HUES64 (cell line): ENCODE data around the gene TEX14.
A peak's percentile ranks its signal among the peaks of the same experiment; 100 is the strongest.

Source experiments
- H3K27ac ChIP-seq: 2 replicates; pipeline ENCODE4 v1.7.0; 2013; ENCODE audit warnings: low read depth, low read length, inconsistent platforms
- H3K27me3 ChIP-seq: 2 replicates; pipeline ENCODE4 v1.6.1; 2013; ENCODE audit warnings: mild to moderate bottlenecking, low read length; ENCODE audit not compliant: insufficient read depth
- H3K36me3 ChIP-seq: 2 replicates; pipeline ENCODE4 v1.6.1; 2013; ENCODE audit warnings: mild to moderate bottlenecking, low read length; ENCODE audit not compliant: insufficient read depth
- H3K4me1 ChIP-seq: 2 replicates; pipeline ENCODE4 v1.6.1; 2013; ENCODE audit warnings: mild to moderate bottlenecking, low read length, moderate library complexity; ENCODE audit not compliant: insufficient read depth
- H3K4me3 ChIP-seq: 2 replicates; pipeline ENCODE4 v1.5.1; 2013; ENCODE audit warnings: mild to moderate bottlenecking, low read length, moderate library complexity
- H3K9ac ChIP-seq: 2 replicates; pipeline ENCODE4 v1.6.1; 2013; ENCODE audit warnings: mild to moderate bottlenecking, low read depth, low read length
- H3K9me3 ChIP-seq: 2 replicates; pipeline ENCODE4 v1.6.1; 2013; ENCODE audit warnings: low read depth, low read length; ENCODE audit not compliant: insufficient read depth
- WGBS: fragments of 150-250, 120-280 bp; methylation state at CpG from one replicate; pipeline ENCODE4 v1.1.7; 2013; ENCODE audit warnings: missing lambda C conversion rate; 5-methylcytosine and 5-hydroxymethylcytosine counted together

TEX14 gene

GRCh38 chr17:58517928-58518609 is 173.8 kb downstream of the TEX14 start:
- H3K4me1 ChIP-seq = peaks cover 17% of the 10 kb centered on the region
- H3K27ac ChIP-seq = peak overlapping the region; percentile 83
- no peaks in the 10 kb centered on the region for H3K9me3 ChIP-seq
- peak overlapping the region; percentile 81 for H3K9ac ChIP-seq
- H3K36me3 ChIP-seq = no peaks in the 10 kb centered on the region
- under 1% methylated on average over 39 of the region's 39 CpGs for WGBS
- H3K27me3 ChIP-seq = no peaks in the 10 kb centered on the region
- peak overlapping the region; percentile 97 for H3K4me3 ChIP-seq

- Histone ChIP-seq H3K27ac (peak overlapping the region; percentile 76; the same call in 1 of the 2 replicates), H3K36me3 (peaks cover 2% of the 10 kb centered on the region), H3K9me3 (no peaks in the 10 kb centered on the region), H3K9ac (peak overlapping the region; percentile 39), H3K27me3 (no peaks in the 10 kb centered on the region), H3K4me3 (peak overlapping the region; percentile 64), H3K4me1 (peaks cover 18% of the 10 kb centered on the region)
- whole genome bisulfite sequencing = 2% methylated on average over 27 of the region's 27 CpGs
These were observed 174.4 kb downstream of the TEX14 start for GRCh38 chr17:58517378-58517927.

- Histone ChIP-seq H3K27ac (peak overlapping the region; percentile 76; the same call in 1 of the 2 replicates), H3K9me3 (no peaks in the 10 kb centered on the region), H3K9ac (peak overlapping the region; percentile 39), H3K4me3 (peak overlapping the region; percentile 64), H3K4me1 (peaks cover 18% of the 10 kb centered on the region), H3K36me3 (peaks cover 8% of the 10 kb centered on the region), H3K27me3 (no peaks in the 10 kb centered on the region)
- WGBS = 87% methylated on average over 2 of the region's 2 CpGs
These were observed 175.0 kb downstream of the TEX14 start for GRCh38 chr17:58516644-58517377.

GRCh38 chr17:58515286-58515685 is 176.6 kb downstream of the TEX14 start:
- peaks cover 24% of the 10 kb centered on the region for H3K36me3 ChIP-seq
- H3K4me3 ChIP-seq = peak overlapping the region; percentile 85
- no peaks in the 10 kb centered on the region for H3K9me3 ChIP-seq
- H3K9ac ChIP-seq = peak overlapping the region; percentile 54; the same call in 1 of the 2 replicates
- H3K27me3 ChIP-seq = no peaks in the 10 kb centered on the region
- 88% methylated on average over 2 of the region's 2 CpGs for WGBS
- H3K27ac ChIP-seq = 0 out of 2 replicates have a peak overlapping the region, but pooled peaks have one; percentile 2
- peaks cover 18% of the 10 kb centered on the region for H3K4me1 ChIP-seq

- Histone ChIP-seq H3K27me3 (no peaks in the 10 kb centered on the region), H3K9me3 (no peaks in the 10 kb centered on the region), H3K4me1 (peaks cover 18% of the 10 kb centered on the region), H3K4me3 (peak overlapping the region; percentile 85), H3K9ac (peak overlapping the region; percentile 88; the same call in 1 of the 2 replicates), H3K36me3 (peaks cover 29% of the 10 kb centered on the region), H3K27ac (0 out of 2 replicates have a peak overlapping the region, but pooled peaks have one; percentile 2)
- WGBS = 19% methylated on average over 11 of the region's 11 CpGs
These were observed 177.1 kb downstream of the TEX14 start for GRCh38 chr17:58514770-58515157.

GRCh38 chr17:58513965-58514769 is 177.7 kb downstream of the TEX14 start, which contains the start of gene MTMR4:
Gene MTMR4, minus strand, starts transcription at chr17:58514638. Its CDS starts 231 bp downstream, at chr17:58514407.
- Histone ChIP-seq H3K9ac (peak within 1 kb of the TSS; percentile 88), H3K27ac (peak within 1 kb of the TSS; percentile 80), H3K4me1 (peaks cover 18% of the 10 kb centered on the region), H3K36me3 (peaks cover 35% of the 10 kb centered on the region), H3K27me3 (no peaks in the 10 kb centered on the region), H3K9me3 (no peaks in the 10 kb centered on the region), H3K4me3 (peak within 1 kb of the TSS; percentile 85)
- under 1% methylated on average over 54 of the region's 64 CpGs for WGBS

- 36% methylated on average over 14 of the region's 14 CpGs for WGBS
- peaks cover 42% of the 10 kb centered on the region for H3K36me3 ChIP-seq
- peaks cover 14% of the 10 kb centered on the region; the same call in 1 of the 2 replicates for H3K4me1 ChIP-seq
- H3K9me3 ChIP-seq = no peaks in the 10 kb centered on the region
- H3K27ac ChIP-seq = no peak overlapping the region; the same call in 1 of the 2 replicates
- peak overlapping the region; percentile 88; the same call in 1 of the 2 replicates for H3K9ac ChIP-seq
- H3K27me3 ChIP-seq = no peaks in the 10 kb centered on the region
- peak overlapping the region; percentile 85 for H3K4me3 ChIP-seq
These were observed 178.4 kb downstream of the TEX14 start for GRCh38 chr17:58513267-58513964.

GRCh38 chr17:58510075-58510474 is 181.8 kb downstream of the TEX14 start:
- Histone ChIP-seq H3K9ac (no peak overlapping the region), H3K27ac (no peak overlapping the region), H3K4me3 (no peak overlapping the region), H3K27me3 (no peaks in the 10 kb centered on the region), H3K9me3 (no peaks in the 10 kb centered on the region), H3K36me3 (peaks cover 76% of the 10 kb centered on the region), H3K4me1 (peaks cover 11% of the 10 kb centered on the region; the same call in 1 of the 2 replicates)
- 93% methylated on average over 5 of the region's 5 CpGs for WGBS

- Histone ChIP-seq H3K4me1 (peaks cover 6% of the 10 kb centered on the region; the same call in 1 of the 2 replicates), H3K4me3 (no peak overlapping the region), H3K27me3 (no peaks in the 10 kb centered on the region), H3K9ac (no peak overlapping the region), H3K27ac (no peak overlapping the region), H3K36me3 (peaks cover 91% of the 10 kb centered on the region), H3K9me3 (no peaks in the 10 kb centered on the region)
- 93% methylated on average over 9 of the region's 10 CpGs for WGBS
These were observed 183.3 kb downstream of the TEX14 start for GRCh38 chr17:58508341-58509067.
